Upper lobe of left lung (tissue), 4 donors: ENCODE results near the gene TRIM67.

Source experiments
- CTCF ChIP-seq, 6 experiments: fragments of 450-650 bp in 4 of 6; fragments of 200-600 bp in 2 of 6; sonication (generic) in 2 of 6; IDR thresholded peaks; one replicate each; pipeline ENCODE4 v1.5.1; 2016 to 2019; ENCODE audit warnings: antibody characterized with exemption in 6 of 6
- EP300 ChIP-seq, 4 donors: sonication (generic); formaldehyde crosslinking; IDR thresholded peaks; one replicate each; pipeline ENCODE4 v1.5.1; 2017; ENCODE audit warnings: antibody characterized with exemption in 4 of 4, control low read depth in 2 of 4
- POLR2A ChIP-seq, 4 donors: fragments of 450-650 bp; IDR thresholded peaks; one replicate each; pipeline ENCODE4 v1.5.1; 2016 to 2017; ENCODE audit warnings: antibody characterized with exemption in 4 of 4, mild to moderate bottlenecking in 2 of 4
- POLR2AphosphoS5 ChIP-seq, 2 donors: sonication (generic); formaldehyde crosslinking; IDR thresholded peaks; one replicate each; pipeline ENCODE4 v1.5.1; 2017; ENCODE audit warnings: antibody characterized with exemption in 2 of 2

GRCh38 chr1:231130544-231130943 lies 31.3 kb upstream of the TRIM67 start:
- TF ChIP-seq POLR2A (IDR thresholded peaks at IDR 0.05) (no peak), CTCF (IDR thresholded peaks at IDR 0.05) (no peak), POLR2AphosphoS5 (IDR thresholded peaks at IDR 0.05) (no peak), EP300 (IDR thresholded peaks at IDR 0.05) (no peak)
